Measurements from ENCODE around the gene ARL14. TPM values are rescaled to one million over a fixed set of nuclear protein-coding genes. Genes with fewer than 3 reads are reported as not detected.

ARL14 gene
- polyA plus RNA-seq, 1 donor from 2014 or later: not detected

DNA sequence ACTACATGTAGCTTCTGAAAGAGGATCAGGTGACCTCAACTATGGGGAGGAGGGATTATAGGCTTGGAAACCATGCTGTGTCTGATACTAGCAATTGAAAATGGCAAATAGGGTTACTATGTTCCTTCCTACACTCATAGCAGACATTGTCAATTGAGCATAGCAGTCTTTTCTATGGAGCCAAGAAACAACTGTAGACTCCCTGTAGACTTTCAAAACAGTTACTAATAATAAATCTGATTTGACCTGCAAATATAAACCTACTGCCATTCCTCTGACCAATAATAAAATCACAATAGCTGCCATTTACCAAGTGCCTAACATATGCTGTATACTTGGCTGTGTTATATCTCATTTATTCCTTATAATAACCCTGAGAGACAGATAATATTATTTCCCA lies 8.5 kb upstream of the ARL14 start:
- Histone ChIP-seq H2AFZ (ENCODE audit: low read depth, low read length) (no peak overlapping the region), H3K27ac (ENCODE audit: low read length) (no peak overlapping the region), H3K4me3 (ENCODE audit: low read length) (no peak overlapping the region), H3K27me3 (ENCODE audit: insufficient read depth, low read depth, low read length) (no peaks in the 10 kb centered on the region), H3K36me3 (ENCODE audit: insufficient read depth, low read length) (no peaks in the 10 kb centered on the region), H3K9ac (ENCODE audit: low read length) (no peak overlapping the region), H3F3A (ENCODE audit: insufficient read depth, low read length, poor library complexity, severe bottlenecking) (no peaks in the 10 kb centered on the region), H3K4me2 (ENCODE audit: low read length) (no peak overlapping the region), H4K20me1 (ENCODE audit: insufficient read depth) (no peaks in the 10 kb centered on the region), H3K9me2 (ENCODE audit: insufficient read depth, low read length) (no peaks in the 10 kb centered on the region), H3K79me2 (replicated peaks; ENCODE audit: insufficient read depth, low read length) (no peaks in the 10 kb centered on the region), H3K9me3 (ENCODE audit: low read length) (no peaks in the 10 kb centered on the region)
- TF ChIP-seq EZH2 (IDR thresholded peaks at IDR 0.05; ENCODE audit: borderline replicate concordance, insufficient read depth, low read length, poor library complexity, severe bottlenecking) (no peak), MXI1 (conservative IDR thresholded peaks at IDR 0.05; ENCODE audit: poor library complexity, severe bottlenecking) (no peak), RAD21 (conservative IDR thresholded peaks at IDR 0.05) (no peak), REST (IDR thresholded peaks at IDR 0.05; ENCODE audit: borderline replicate concordance) (no peak), EP300 (conservative IDR thresholded peaks at IDR 0.05; ENCODE audit: poor library complexity, severe bottlenecking) (no peak), POLR2AphosphoS5 (IDR thresholded peaks at IDR 0.05) (no peak), TAF1 (IDR thresholded peaks at IDR 0.05; ENCODE audit: low read depth) (no peak), SMC3 (conservative IDR thresholded peaks at IDR 0.05; ENCODE audit: poor library complexity) (no peak)
- TF ChIP-seq, protein P1, sequence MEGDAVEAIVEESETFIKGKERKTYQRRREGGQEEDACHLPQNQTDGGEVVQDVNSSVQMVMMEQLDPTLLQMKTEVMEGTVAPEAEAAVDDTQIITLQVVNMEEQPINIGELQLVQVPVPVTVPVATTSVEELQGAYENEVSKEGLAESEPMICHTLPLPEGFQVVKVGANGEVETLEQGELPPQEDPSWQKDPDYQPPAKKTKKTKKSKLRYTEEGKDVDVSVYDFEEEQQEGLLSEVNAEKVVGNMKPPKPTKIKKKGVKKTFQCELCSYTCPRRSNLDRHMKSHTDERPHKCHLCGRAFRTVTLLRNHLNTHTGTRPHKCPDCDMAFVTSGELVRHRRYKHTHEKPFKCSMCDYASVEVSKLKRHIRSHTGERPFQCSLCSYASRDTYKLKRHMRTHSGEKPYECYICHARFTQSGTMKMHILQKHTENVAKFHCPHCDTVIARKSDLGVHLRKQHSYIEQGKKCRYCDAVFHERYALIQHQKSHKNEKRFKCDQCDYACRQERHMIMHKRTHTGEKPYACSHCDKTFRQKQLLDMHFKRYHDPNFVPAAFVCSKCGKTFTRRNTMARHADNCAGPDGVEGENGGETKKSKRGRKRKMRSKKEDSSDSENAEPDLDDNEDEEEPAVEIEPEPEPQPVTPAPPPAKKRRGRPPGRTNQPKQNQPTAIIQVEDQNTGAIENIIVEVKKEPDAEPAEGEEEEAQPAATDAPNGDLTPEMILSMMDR (IDR thresholded peaks at IDR 0.05; ENCODE audit: poor library complexity, severe bottlenecking): no peak

GRCh38 chr3:160671231-160671630 lies 5.7 kb upstream of the ARL14 start:
- no peaks in the 10 kb centered on the region for H3K9me3 ChIP-seq (ENCODE audit: low read length)
- no peak overlapping the region for H2AFZ ChIP-seq (ENCODE audit: low read depth, low read length)
- H3K4me2 ChIP-seq (ENCODE audit: low read length): no peak overlapping the region
- H3K9ac ChIP-seq (ENCODE audit: low read length): no peak overlapping the region
- H3K27ac ChIP-seq (ENCODE audit: low read length): no peak overlapping the region
- H4K20me1 ChIP-seq (ENCODE audit: insufficient read depth): no peaks in the 10 kb centered on the region
- no peaks in the 10 kb centered on the region for H3K36me3 ChIP-seq (ENCODE audit: insufficient read depth, low read length)
- H3K9me2 ChIP-seq (ENCODE audit: insufficient read depth, low read length): no peaks in the 10 kb centered on the region
- no peaks in the 10 kb centered on the region for H3K27me3 ChIP-seq (ENCODE audit: insufficient read depth, low read depth, low read length)
- H3F3A ChIP-seq (ENCODE audit: insufficient read depth, low read length, poor library complexity, severe bottlenecking): no peaks in the 10 kb centered on the region
- no peak overlapping the region for H3K4me3 ChIP-seq (ENCODE audit: low read length)
- TF ChIP-seq EP300 (conservative IDR thresholded peaks at IDR 0.05; ENCODE audit: poor library complexity, severe bottlenecking): peak; percentile 34
- no peak for TF ChIP-seq TAF1 (IDR thresholded peaks at IDR 0.05; ENCODE audit: low read depth)
- TF ChIP-seq EZH2 (IDR thresholded peaks at IDR 0.05; ENCODE audit: borderline replicate concordance, insufficient read depth, low read length, poor library complexity, severe bottlenecking): no peak
- no peaks in the 10 kb centered on the region for H3K79me2 ChIP-seq (replicated peaks; ENCODE audit: insufficient read depth, low read length)

All from neural cell (in vitro differentiated cells).